Measurements from ENCODE around the gene SLC19A1. TPM values are rescaled to one million over a fixed set of nuclear protein-coding genes. Genes with fewer than 3 reads are reported as not detected.
A peak's percentile ranks its signal among the peaks of the same experiment; 100 is the strongest.

Gene SLC19A1
- total RNA-seq = 10 to 100 TPM; 21.6 to 52.8 (median 35.0) TPM
- 10 to 100 TPM in 2 of 3 donors, 1 to 10 TPM in 1; 7.5 to 17.6 (median 13.3) TPM for polyA plus RNA-seq
- long read RNA-seq, donor 1, partial matches to known transcripts = 70 of 74 reads
- long read RNA-seq, donor 1, other reads (novel, unspliced or antisense) = 0 of 74 reads
- long read RNA-seq, donor 2, partial matches to known transcripts = 81 of 84 reads
- long read RNA-seq, donor 2, other reads (novel, unspliced or antisense) = 0 of 84 reads

- WGBS, 5 donors = 0 to 1% (median 0%) methylated on average over 4 to 59 of the region's 59 CpGs
- intact Hi-C loops (cut with DNase I; ENCODE audit: low total_unique reads) = no loop called here
Measured at GRCh38 chr21:45542242-45542666, at the start of gene SLC19A1. Gene SLC19A1, minus strand, starts transcription at chr21:45542440. Its CDS starts 4,481 bp downstream, at chr21:45537959.

DNA sequence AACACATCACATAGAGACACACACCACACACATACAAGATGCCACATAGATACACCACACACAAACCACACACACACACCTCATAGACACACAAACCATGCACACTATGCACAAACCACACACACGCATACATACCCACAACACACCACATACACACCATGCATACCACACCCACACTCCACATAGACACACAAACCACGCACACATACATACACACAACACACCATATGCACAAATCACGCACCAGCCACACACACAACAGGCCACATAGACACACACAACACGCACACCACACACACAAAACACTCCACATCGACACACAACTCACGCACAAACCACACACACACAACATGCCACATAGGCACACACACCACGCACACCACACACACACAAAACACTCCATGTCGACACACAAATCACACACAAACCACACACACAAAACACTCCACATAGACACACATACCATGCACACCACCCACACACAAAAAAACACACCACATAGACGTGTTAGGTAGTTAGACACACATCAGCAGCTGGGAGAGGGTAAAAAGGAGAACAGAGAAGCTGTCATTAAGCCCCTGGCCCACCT lies 49.5 kb upstream of the SLC19A1 start:
- Histone ChIP-seq H3K4me3 (no peak overlapping the region), H3K4me1 (peaks cover 10 to 52% (median 26%) of the 10 kb centered on the region in 6 donors), H3K27ac (peak overlapping the region in 4 of 8 donors; percentile 27 to 80 (median 77)), H3K36me3 (no peaks in the 10 kb centered on the region), H3K27me3 (replicated peaks in 1 of 7) (peaks cover 0 to 45% (median 5%) of the 10 kb centered on the region in 7 donors), H3K9me3 (peaks cover 0 to 24% (median 14%) of the 10 kb centered on the region in 8 donors)
- peak; percentile 19 for DNase-seq
- WGBS, 5 donors = 81 to 86% (median 85%) methylated on average over 9 of the region's 9 CpGs
- TF ChIP-seq POLR2A (IDR thresholded peaks at IDR 0.05) (no peak), CTCF (IDR thresholded peaks at IDR 0.05 in 8 of 11, conservative IDR thresholded peaks at IDR 0.05 in 3 of 11) (no peak), POLR2AphosphoS5 (IDR thresholded peaks at IDR 0.05) (no peak)
- intact Hi-C loops (cut with DNase I; ENCODE audit: low total_unique reads) = loop anchor here (5.0 kb wide), 1 partner anchor 51 kb away; the partner anchor contains the start of gene PCBP3

More at GRCh38 chr21:45542242-45542666, at the start of gene SLC19A1:
- Histone ChIP-seq H3K4me3 (peak within 1 kb of the TSS; percentile 50 to 91 (median 75)), H3K27ac (peak within 1 kb of the TSS; percentile 27 to 93 (median 80)), H3K27me3 (replicated peaks in 1 of 7) (no peaks in the 10 kb centered on the region), H3K9me3 (no peaks in the 10 kb centered on the region), H3K4me1 (peaks cover 5 to 53% (median 30%) of the 10 kb centered on the region in 6 donors), H3K36me3 (peaks cover 0 to 26% (median 0%) of the 10 kb centered on the region in 6 donors)
- peak in 1 of 3 donors; percentile 41 for TF ChIP-seq POLR2A (IDR thresholded peaks at IDR 0.05)
- TF ChIP-seq CTCF (IDR thresholded peaks at IDR 0.05 in 8 of 11, conservative IDR thresholded peaks at IDR 0.05 in 3 of 11) = peak in 6 of 11 experiments; percentile 16 to 71 (median 65)
- peak; percentile 56 to 67 (median 60) for TF ChIP-seq POLR2AphosphoS5 (IDR thresholded peaks at IDR 0.05)
- peak; percentile 96 for DNase-seq

- H3K9me3 ChIP-seq = peaks cover 0 to 31% (median 21%) of the 10 kb centered on the region in 8 donors
- no peaks in the 10 kb centered on the region for H3K36me3 ChIP-seq
- peaks cover 7 to 44% (median 25%) of the 10 kb centered on the region in 6 donors for H3K4me1 ChIP-seq
- DNase-seq = peak; percentile 88
- intact Hi-C loops (cut with DNase I; ENCODE audit: low total_unique reads) = loop anchor here (5.0 kb wide), 1 partner anchor 51 kb away; the partner anchor contains the start of gene PCBP3
- TF ChIP-seq POLR2AphosphoS5 (IDR thresholded peaks at IDR 0.05) (peak in 2 of 3 donors; percentile 4 to 26), POLR2A (IDR thresholded peaks at IDR 0.05) (no peak)
- H3K27me3 ChIP-seq (replicated peaks in 1 of 7) = peaks cover 0 to 44% (median 5%) of the 10 kb centered on the region in 7 donors
- H3K4me3 ChIP-seq = peak overlapping the region; percentile 28 to 74 (median 48)
- 7 to 11% (median 9%) methylated on average over 26 to 53 of the region's 53 CpGs for WGBS, 5 donors
- H3K27ac ChIP-seq = peak overlapping the region in 7 of 8 donors; percentile 39 to 80 (median 47)
Measured at GRCh38 chr21:45590726-45591618, 48.7 kb upstream of the SLC19A1 start.

DNA sequence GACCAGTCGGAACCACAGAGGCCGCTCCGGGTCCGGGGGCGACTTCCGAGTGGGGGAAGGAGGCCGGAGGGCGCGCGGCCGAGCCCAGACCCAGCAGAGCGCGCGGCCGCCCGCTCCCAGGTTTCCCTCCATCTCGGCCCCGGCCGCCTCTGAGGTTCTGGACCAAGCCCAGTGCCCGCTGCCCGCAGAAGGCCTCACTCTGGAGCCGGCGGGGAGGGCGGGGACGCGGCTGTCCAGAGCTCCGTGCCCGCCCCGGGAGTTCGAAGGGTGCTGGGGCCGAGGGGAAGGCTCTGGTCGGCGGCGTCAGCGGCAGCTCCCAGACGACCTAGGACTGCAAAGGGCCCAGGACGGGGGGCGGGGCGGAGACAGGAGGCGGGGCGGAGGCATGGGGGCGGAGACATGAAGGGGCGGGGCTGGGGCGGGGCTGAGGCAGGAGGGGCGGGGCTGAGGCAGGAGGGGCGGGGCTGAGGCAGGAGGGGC lies 48.0 kb upstream of the SLC19A1 start:
- peak overlapping the region; percentile 31 to 74 (median 48) for H3K4me3 ChIP-seq
- TF ChIP-seq POLR2AphosphoS5 (IDR thresholded peaks at IDR 0.05) (peak; percentile 38 to 75 (median 74)), CTCF (IDR thresholded peaks at IDR 0.05 in 8 of 11, conservative IDR thresholded peaks at IDR 0.05 in 3 of 11) (no peak)
- H3K36me3 ChIP-seq = no peaks in the 10 kb centered on the region
- WGBS, 5 donors = 2 to 7% (median 4%) methylated on average over 10 to 44 of the region's 46 CpGs
- H3K9me3 ChIP-seq = peaks cover 0 to 38% (median 28%) of the 10 kb centered on the region in 8 donors
- DNase-seq = peak; percentile 91
- peaks cover 0 to 37% (median 5%) of the 10 kb centered on the region in 7 donors for H3K27me3 ChIP-seq (replicated peaks in 1 of 7)
- intact Hi-C loops (cut with DNase I; ENCODE audit: low total_unique reads) = loop anchor here (5.0 kb wide), 1 partner anchor 52 kb away; the partner anchor contains the start of gene PCBP3
- H3K4me1 ChIP-seq = peaks cover 7 to 43% (median 25%) of the 10 kb centered on the region in 6 donors
- H3K27ac ChIP-seq = peak overlapping the region in 6 of 8 donors; percentile 13 to 80 (median 60)
